ENCODE data around the gene LTB.

Gene LTB

GRCh38 chr6:31576897-31577578 is 5.2 kb downstream of the LTB start:
- H3K36me3 ChIP-seq (ENCODE audit: control insufficient read depth in 5 of 5, insufficient read depth in 5 of 5, low read length in 5 of 5), result peaks cover 0 to 4% (median 0%) of the 10 kb centered on the region in 5 donors
- H3K4me3 ChIP-seq (ENCODE audit: low read depth in 1 of 5, low read length in 5 of 5), result peak overlapping the region in 3 of 5 donors; percentile 2 to 56 (median 5)
- H3K4me1 ChIP-seq (ENCODE audit: control insufficient read depth in 5 of 5, insufficient read depth in 5 of 5, low read length in 5 of 5), result peaks cover 2 to 44% (median 26%) of the 10 kb centered on the region in 5 donors
- no peak overlapping the region for H3K27ac ChIP-seq (ENCODE audit: low read depth, low read length)
- no peaks in the 10 kb centered on the region for H3K9me3 ChIP-seq (ENCODE audit: control insufficient read depth in 5 of 5, low read length in 5 of 5)
- H3K27me3 ChIP-seq (ENCODE audit: control insufficient read depth in 5 of 5, insufficient read depth in 4 of 5, low read length in 5 of 5), result peaks cover 0 to 4% (median 0%) of the 10 kb centered on the region in 5 donors
- no peak overlapping the region for H3K9ac ChIP-seq (ENCODE audit: low read length in 5 of 5)

GRCh38 chr6:31575952-31576685 is 6.1 kb downstream of the LTB start:
- Histone ChIP-seq H3K4me3 (ENCODE audit: low read depth in 1 of 5, low read length in 5 of 5) (peak overlapping the region; percentile 33 to 62 (median 56)), H3K36me3 (ENCODE audit: control insufficient read depth in 5 of 5, insufficient read depth in 5 of 5, low read length in 5 of 5) (peaks cover 0 to 4% (median 0%) of the 10 kb centered on the region in 5 donors), H3K4me1 (ENCODE audit: control insufficient read depth in 5 of 5, insufficient read depth in 5 of 5, low read length in 5 of 5) (peaks cover 0 to 35% (median 17%) of the 10 kb centered on the region in 5 donors), H3K9me3 (ENCODE audit: control insufficient read depth in 5 of 5, low read length in 5 of 5) (no peaks in the 10 kb centered on the region), H3K27me3 (ENCODE audit: control insufficient read depth in 5 of 5, insufficient read depth in 4 of 5, low read length in 5 of 5) (peaks cover 0 to 4% (median 0%) of the 10 kb centered on the region in 5 donors), H3K27ac (ENCODE audit: low read depth, low read length) (no peak overlapping the region), H3K9ac (ENCODE audit: low read length in 5 of 5) (peak overlapping the region in 2 of 5 donors; percentile 42 to 68)

- Histone ChIP-seq H3K27ac (ENCODE audit: low read depth, low read length) (peak within 1 kb of the TSS; percentile 10), H3K36me3 (ENCODE audit: control insufficient read depth in 5 of 5, insufficient read depth in 5 of 5, low read length in 5 of 5) (peaks cover 0 to 4% (median 0%) of the 10 kb centered on the region in 5 donors), H3K9me3 (ENCODE audit: control insufficient read depth in 5 of 5, low read length in 5 of 5) (no peaks in the 10 kb centered on the region), H3K9ac (ENCODE audit: low read length in 5 of 5) (peak within 1 kb of the TSS; percentile 26 to 68 (median 49)), H3K27me3 (ENCODE audit: control insufficient read depth in 5 of 5, insufficient read depth in 4 of 5, low read length in 5 of 5) (peaks cover 0 to 4% (median 0%) of the 10 kb centered on the region in 5 donors), H3K4me3 (ENCODE audit: low read depth in 1 of 5, low read length in 5 of 5) (peak within 1 kb of the TSS; percentile 33 to 62 (median 56)), H3K4me1 (ENCODE audit: control insufficient read depth in 5 of 5, insufficient read depth in 5 of 5, low read length in 5 of 5) (peaks cover 0 to 28% (median 12%) of the 10 kb centered on the region in 5 donors)
Observed at GRCh38 chr6:31575335-31575901, 6.8 kb downstream of the LTB start, which contains the start of gene TNF. TSS of gene TNF (plus strand) at chr6:31575565. CDS start at chr6:31575742, 177 bp downstream.

GRCh38 chr6:31574106-31575061 is 7.8 kb downstream of the LTB start:
- Histone ChIP-seq H3K27ac (ENCODE audit: low read depth, low read length) (peak overlapping the region; percentile 10), H3K9ac (ENCODE audit: low read length in 5 of 5) (no peak overlapping the region), H3K9me3 (ENCODE audit: control insufficient read depth in 5 of 5, low read length in 5 of 5) (no peaks in the 10 kb centered on the region), H3K4me1 (ENCODE audit: control insufficient read depth in 5 of 5, insufficient read depth in 5 of 5, low read length in 5 of 5) (peaks cover 0 to 26% (median 9%) of the 10 kb centered on the region in 5 donors), H3K36me3 (ENCODE audit: control insufficient read depth in 5 of 5, insufficient read depth in 5 of 5, low read length in 5 of 5) (peaks cover 0 to 4% (median 0%) of the 10 kb centered on the region in 5 donors), H3K4me3 (ENCODE audit: low read depth in 1 of 5, low read length in 5 of 5) (no peak overlapping the region), H3K27me3 (ENCODE audit: control insufficient read depth in 5 of 5, insufficient read depth in 4 of 5, low read length in 5 of 5) (peaks cover 0 to 4% (median 0%) of the 10 kb centered on the region in 5 donors)

- Histone ChIP-seq H3K4me1 (ENCODE audit: control insufficient read depth in 5 of 5, insufficient read depth in 5 of 5, low read length in 5 of 5) (peaks cover 0 to 27% (median 9%) of the 10 kb centered on the region in 5 donors), H3K27ac (ENCODE audit: low read depth, low read length) (no peak overlapping the region)
Observed at GRCh38 chr6:31573239-31574105, 8.8 kb downstream of the LTB start.

GRCh38 chr6:31572041-31572911 is 9.9 kb downstream of the LTB start, which contains the start of gene LTA:
TSS of gene LTA (plus strand) at chr6:31572289. CDS start at chr6:31572743, 454 bp downstream.
- Histone ChIP-seq H3K27ac (ENCODE audit: low read depth, low read length) (no peak within 1 kb of the TSS), H3K9ac (ENCODE audit: low read length in 5 of 5) (no peak within 1 kb of the TSS), H3K27me3 (ENCODE audit: control insufficient read depth in 5 of 5, insufficient read depth in 4 of 5, low read length in 5 of 5) (peaks cover 0 to 4% (median 0%) of the 10 kb centered on the region in 5 donors)

More at GRCh38 chr6:31573239-31574105, 8.8 kb downstream of the LTB start:
- peaks cover 0 to 4% (median 0%) of the 10 kb centered on the region in 5 donors for H3K36me3 ChIP-seq (ENCODE audit: control insufficient read depth in 5 of 5, insufficient read depth in 5 of 5, low read length in 5 of 5)
- no peak overlapping the region for H3K9ac ChIP-seq (ENCODE audit: low read length in 5 of 5)
- H3K27me3 ChIP-seq (ENCODE audit: control insufficient read depth in 5 of 5, insufficient read depth in 4 of 5, low read length in 5 of 5), result peaks cover 0 to 4% (median 0%) of the 10 kb centered on the region in 5 donors
- no peak overlapping the region for H3K4me3 ChIP-seq (ENCODE audit: low read depth in 1 of 5, low read length in 5 of 5)
- H3K9me3 ChIP-seq (ENCODE audit: control insufficient read depth in 5 of 5, low read length in 5 of 5), result no peaks in the 10 kb centered on the region

GRCh38 chr6:31569861-31570536 is 12.2 kb downstream of the LTB start:
- Histone ChIP-seq H3K4me1 (ENCODE audit: control insufficient read depth in 5 of 5, insufficient read depth in 5 of 5, low read length in 5 of 5) (peaks cover 0 to 15% (median 1%) of the 10 kb centered on the region in 5 donors), H3K9ac (ENCODE audit: low read length in 5 of 5) (no peak overlapping the region), H3K9me3 (ENCODE audit: control insufficient read depth in 5 of 5, low read length in 5 of 5) (no peaks in the 10 kb centered on the region), H3K27me3 (ENCODE audit: control insufficient read depth in 5 of 5, insufficient read depth in 4 of 5, low read length in 5 of 5) (peaks cover 0 to 2% (median 0%) of the 10 kb centered on the region in 5 donors), H3K4me3 (ENCODE audit: low read depth in 1 of 5, low read length in 5 of 5) (no peak overlapping the region), H3K36me3 (ENCODE audit: control insufficient read depth in 5 of 5, insufficient read depth in 5 of 5, low read length in 5 of 5) (no peaks in the 10 kb centered on the region), H3K27ac (ENCODE audit: low read depth, low read length) (no peak overlapping the region)

More at GRCh38 chr6:31572041-31572911, 9.9 kb downstream of the LTB start, which contains the start of gene LTA:
- Histone ChIP-seq H3K4me3 (ENCODE audit: low read depth in 1 of 5, low read length in 5 of 5) (no peak within 1 kb of the TSS), H3K36me3 (ENCODE audit: control insufficient read depth in 5 of 5, insufficient read depth in 5 of 5, low read length in 5 of 5) (peaks cover 0 to 4% (median 0%) of the 10 kb centered on the region in 5 donors), H3K9me3 (ENCODE audit: control insufficient read depth in 5 of 5, low read length in 5 of 5) (no peaks in the 10 kb centered on the region), H3K4me1 (ENCODE audit: control insufficient read depth in 5 of 5, insufficient read depth in 5 of 5, low read length in 5 of 5) (peaks cover 0 to 34% (median 9%) of the 10 kb centered on the region in 5 donors)

All from subcutaneous abdominal adipose tissue (tissue), 5 donors.